Posterior cingulate gyrus (tissue), 11 donors: ENCODE data around the gene TTLL3.
"Not testable (repeated sequence)": the region's sequence is repeated elsewhere in the genome, so short reads cannot be mapped to it uniquely, and the experiment has no call there.

Source experiments
- DNase-seq, 10 donors: peaks; one replicate each; pipeline versions ENCODE4 v3.0.0 to v3.0.0-alpha.2; 2020 to 2021; ENCODE audit warnings: mixed read lengths in 3 of 10
- intact Hi-C: fragments of 100-400 bp; cut with DNase I; formaldehyde crosslinking; loops from one replicate; pipeline ENCODE4 v1.15.1; 2023

The TTLL3 gene

GRCh38 chr3:9834520-9835380 is 24.7 kb downstream of the TTLL3 start:
- peak in 3 of 10 donors; percentile 53 to 74 (median 58) for DNase-seq
- intact Hi-C loops = no loop called here

- intact Hi-C loops = no loop called here
- DNase-seq = peak in 2 of 10 donors; percentile 51 to 58
Measured at GRCh38 chr3:9837701-9838582, 27.9 kb downstream of the TTLL3 start.

- peak in 3 of 10 donors; percentile 1 to 57 (median 26) for DNase-seq
- intact Hi-C loops = no loop called here
Measured at GRCh38 chr3:9838856-9839255, 28.8 kb downstream of the TTLL3 start.

- intact Hi-C loops = loop anchor here (5.0 kb wide), 1 partner anchor 51 kb away; the partner anchor contains the start of gene JAGN1
Measured at GRCh38 chr3:9841015-9841414, 31.0 kb downstream of the TTLL3 start.

GRCh38 chr3:9843715-9844438 is 33.8 kb downstream of the TTLL3 start, which contains the start of gene RPUSD3:
RPUSD3 (minus strand) TSS chr3:9844008; CDS start chr3:9843990, 18 bp downstream.
- intact Hi-C loops = loop anchor here (5.0 kb wide), 1 partner anchor 48 kb away; the partner anchor contains the start of gene JAGN1

More at GRCh38 chr3:9841015-9841414, 31.0 kb downstream of the TTLL3 start:
- DNase-seq = peak in 1 of 10 donors; percentile 1

GRCh38 chr3:9846231-9846630 is 36.2 kb downstream of the TTLL3 start:
- peak in 3 of 10 donors; percentile 52 to 61 (median 57) for DNase-seq
- intact Hi-C loops = loop anchor here (5.0 kb wide), 1 partner anchor 86 kb away; the partner anchor contains the start of gene CRELD1

More at GRCh38 chr3:9843715-9844438, 33.8 kb downstream of the TTLL3 start, which contains the start of gene RPUSD3:
- DNase-seq = peak; percentile 98 to 100 (median 100)

- peak in 3 of 10 donors; percentile 20 to 81 (median 57) for DNase-seq
- intact Hi-C loops = loop anchor here (5.0 kb wide), 1 partner anchor 85 kb away; the partner anchor contains the start of gene CRELD1
Measured at GRCh38 chr3:9846931-9847488, 36.9 kb downstream of the TTLL3 start.

- intact Hi-C loops = loop anchor here (2.0 to 5.0 kb wide), 2 partner anchors 55 to 84 kb away; partner anchors contain the start of genes ARPC4, CRELD1 and TADA3
- peak in 1 of 10 donors; percentile 14 for DNase-seq
Measured at GRCh38 chr3:9847870-9848269, 37.8 kb downstream of the TTLL3 start.

GRCh38 chr3:9848860-9849259 is 38.8 kb downstream of the TTLL3 start:
- peak in 1 of 10 donors; percentile 37 for DNase-seq
- intact Hi-C loops = loop anchor here (2.0 to 5.0 kb wide), 2 partner anchors 56 to 83 kb away; partner anchors contain the start of genes ARPC4, CRELD1 and TADA3

GRCh38 chr3:9851383-9851782 is 41.3 kb downstream of the TTLL3 start:
- intact Hi-C loops = not testable (repeated sequence)
- peak in 3 of 10 donors; percentile 37 to 75 (median 49) for DNase-seq

- DNase-seq, intact Hi-C loops: not testable (repeated sequence)
Measured at GRCh38 chr3:9851926-9852325, 41.9 kb downstream of the TTLL3 start.

- intact Hi-C loops = no loop called here
- DNase-seq = peak in 2 of 10 donors; percentile 13 to 22
Measured at GRCh38 chr3:9852528-9852927, 42.5 kb downstream of the TTLL3 start.

GRCh38 chr3:9854291-9854940 is 44.4 kb downstream of the TTLL3 start:
- intact Hi-C loops = not testable (repeated sequence)
- peak in 2 of 10 donors; percentile 12 to 16 for DNase-seq

GRCh38 chr3:9855594-9855993 is 45.5 kb downstream of the TTLL3 start:
- intact Hi-C loops = no loop called here
- DNase-seq = peak in 2 of 10 donors; percentile 15 to 22

- intact Hi-C loops = no loop called here
- peak in 1 of 10 donors; percentile 45 for DNase-seq
Measured at GRCh38 chr3:9859530-9860025, 49.5 kb downstream of the TTLL3 start.

- peak in 1 of 10 donors; percentile 33 for DNase-seq
- intact Hi-C loops = no loop called here
Measured at GRCh38 chr3:9861201-9861600, 51.1 kb downstream of the TTLL3 start.

GRCh38 chr3:9861626-9862130 is 51.6 kb downstream of the TTLL3 start:
- intact Hi-C loops = no loop called here
- peak in 2 of 10 donors; percentile 37 to 48 for DNase-seq
